ENCODE results near the gene SART1. TPM values are rescaled to one million over a fixed set of nuclear protein-coding genes. Genes with fewer than 3 reads are reported as not detected.

Gene SART1
- total and polyA plus RNA-seq, 10 donors: 26.6 to 117 (median 61.9) TPM

GRCh38 chr11:65920372-65920802 lies 41.1 kb upstream of the SART1 start:
- H3K27me3 ChIP-seq (replicated peaks in 1 of 7): no peaks in the 10 kb centered on the region
- peaks cover 40 to 70% (median 46%) of the 10 kb centered on the region in 6 donors for H3K4me1 ChIP-seq
- WGBS, 5 donors: 61 to 80% (median 68%) methylated on average over 12 to 15 of the region's 15 CpGs
- peak; percentile 87 for DNase-seq
- H3K36me3 ChIP-seq: peaks cover 0 to 64% (median 19%) of the 10 kb centered on the region in 6 donors
- TF ChIP-seq POLR2AphosphoS5 (IDR thresholded peaks at IDR 0.05): no peak
- TF ChIP-seq POLR2A (IDR thresholded peaks at IDR 0.05): no peak
- TF ChIP-seq CTCF (IDR thresholded peaks at IDR 0.05 in 8 of 11, conservative IDR thresholded peaks at IDR 0.05 in 3 of 11): no peak
- peak overlapping the region; percentile 83 to 100 (median 96) for H3K4me3 ChIP-seq
- H3K27ac ChIP-seq: peak overlapping the region; percentile 76 to 98 (median 96)
- no peaks in the 10 kb centered on the region for H3K9me3 ChIP-seq
- intact Hi-C loops (cut with DNase I; ENCODE audit: low total_unique reads): no loop called here

- H3K36me3 ChIP-seq: peaks cover 0 to 66% (median 19%) of the 10 kb centered on the region in 6 donors
- peaks cover 32 to 63% (median 39%) of the 10 kb centered on the region in 6 donors for H3K4me1 ChIP-seq
- intact Hi-C loops (cut with DNase I; ENCODE audit: low total_unique reads): no loop called here
- no peaks in the 10 kb centered on the region for H3K27me3 ChIP-seq (replicated peaks in 1 of 7)
- DNase-seq: no peak
- H3K4me3 ChIP-seq: peak overlapping the region in 3 of 8 donors; percentile 96 to 100 (median 96)
- WGBS, 5 donors: 89 to 92% (median 89%) methylated on average over 11 to 12 of the region's 12 CpGs
- TF ChIP-seq CTCF (IDR thresholded peaks at IDR 0.05 in 8 of 11, conservative IDR thresholded peaks at IDR 0.05 in 3 of 11): no peak
- no peak for TF ChIP-seq POLR2A (IDR thresholded peaks at IDR 0.05)
- no peak for TF ChIP-seq POLR2AphosphoS5 (IDR thresholded peaks at IDR 0.05)
- no peaks in the 10 kb centered on the region for H3K9me3 ChIP-seq
- peak overlapping the region in 1 of 8 donors; percentile 98 for H3K27ac ChIP-seq
Measured at GRCh38 chr11:65921033-65921555, 40.4 kb upstream of the SART1 start.

GRCh38 chr11:65921876-65922275 lies 39.7 kb upstream of the SART1 start:
- Histone ChIP-seq H3K9me3 (no peaks in the 10 kb centered on the region), H3K4me1 (peaks cover 25 to 59% (median 31%) of the 10 kb centered on the region in 6 donors), H3K4me3 (no peak overlapping the region), H3K36me3 (peaks cover 0 to 62% (median 19%) of the 10 kb centered on the region in 6 donors), H3K27me3 (replicated peaks in 1 of 7) (no peaks in the 10 kb centered on the region), H3K27ac (peak overlapping the region in 1 of 8 donors; percentile 12)
- DNase-seq: no peak
- 94 to 98% (median 96%) methylated on average over 7 to 10 of the region's 10 CpGs for WGBS, 5 donors
- TF ChIP-seq CTCF (IDR thresholded peaks at IDR 0.05 in 8 of 11, conservative IDR thresholded peaks at IDR 0.05 in 3 of 11) (no peak), POLR2A (IDR thresholded peaks at IDR 0.05) (no peak), POLR2AphosphoS5 (IDR thresholded peaks at IDR 0.05) (peak in 1 of 3 donors; percentile 44)
- intact Hi-C loops (cut with DNase I; ENCODE audit: low total_unique reads): no loop called here

- H3K4me3 ChIP-seq: no peak overlapping the region
- TF ChIP-seq POLR2A (IDR thresholded peaks at IDR 0.05) (no peak), CTCF (IDR thresholded peaks at IDR 0.05 in 8 of 11, conservative IDR thresholded peaks at IDR 0.05 in 3 of 11) (no peak), POLR2AphosphoS5 (IDR thresholded peaks at IDR 0.05) (no peak)
- no peak for DNase-seq
- peaks cover 0 to 55% (median 19%) of the 10 kb centered on the region in 6 donors for H3K36me3 ChIP-seq
- 42 to 77% (median 44%) methylated on average over 3 of the region's 3 CpGs for WGBS, 5 donors
- H3K27me3 ChIP-seq (replicated peaks in 1 of 7): no peaks in the 10 kb centered on the region
- H3K4me1 ChIP-seq: peaks cover 21 to 59% (median 30%) of the 10 kb centered on the region in 6 donors
- intact Hi-C loops (cut with DNase I; ENCODE audit: low total_unique reads): no loop called here
- H3K27ac ChIP-seq: peak overlapping the region in 1 of 8 donors; percentile 12
- H3K9me3 ChIP-seq: no peaks in the 10 kb centered on the region
Measured at GRCh38 chr11:65922565-65922964, 39.0 kb upstream of the SART1 start.

All from spleen (tissue), 11 donors.